Measurements from ENCODE around the gene LY86.

The LY86 gene

DNA sequence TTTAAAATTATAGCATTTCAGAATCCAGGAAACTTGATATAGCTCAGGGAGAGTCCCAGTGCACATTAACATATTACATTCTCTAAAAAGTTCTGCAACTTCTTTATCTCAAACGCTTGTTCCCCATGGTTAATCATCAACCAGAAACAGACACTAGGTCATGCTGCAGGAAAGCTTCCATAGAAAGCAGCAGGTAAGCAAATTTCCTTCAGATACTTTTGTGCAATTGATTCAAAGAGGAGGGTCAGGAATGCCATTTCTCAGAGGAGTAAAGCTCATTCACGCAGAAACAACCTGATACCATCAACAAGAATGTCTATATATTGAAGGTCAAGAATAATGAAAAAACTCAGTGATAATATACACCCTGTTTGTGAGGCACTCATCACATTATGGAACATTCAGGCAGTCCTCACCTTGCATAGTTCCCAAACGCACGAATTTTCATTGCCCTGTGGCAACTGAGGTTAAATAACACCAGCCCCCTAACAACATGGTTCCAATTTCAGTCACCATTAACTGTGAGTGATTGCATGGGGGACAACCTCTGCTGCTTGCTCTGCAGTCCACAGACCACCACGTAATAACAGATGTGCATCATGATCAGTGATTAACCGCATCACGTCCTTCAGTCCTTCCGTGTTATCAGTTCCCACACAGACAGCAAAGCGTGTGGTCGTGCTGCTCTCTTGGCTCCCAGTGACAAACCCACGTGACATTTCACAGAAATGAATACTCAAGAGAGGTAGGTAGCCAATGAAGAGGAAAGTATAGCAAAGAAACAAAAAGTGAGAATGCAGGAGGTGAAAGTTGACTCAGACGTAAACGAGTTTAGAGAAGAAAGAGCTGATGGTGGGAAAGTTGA is 95.7 kb downstream of the LY86 start:
- DNase-seq, result no peak

DNA sequence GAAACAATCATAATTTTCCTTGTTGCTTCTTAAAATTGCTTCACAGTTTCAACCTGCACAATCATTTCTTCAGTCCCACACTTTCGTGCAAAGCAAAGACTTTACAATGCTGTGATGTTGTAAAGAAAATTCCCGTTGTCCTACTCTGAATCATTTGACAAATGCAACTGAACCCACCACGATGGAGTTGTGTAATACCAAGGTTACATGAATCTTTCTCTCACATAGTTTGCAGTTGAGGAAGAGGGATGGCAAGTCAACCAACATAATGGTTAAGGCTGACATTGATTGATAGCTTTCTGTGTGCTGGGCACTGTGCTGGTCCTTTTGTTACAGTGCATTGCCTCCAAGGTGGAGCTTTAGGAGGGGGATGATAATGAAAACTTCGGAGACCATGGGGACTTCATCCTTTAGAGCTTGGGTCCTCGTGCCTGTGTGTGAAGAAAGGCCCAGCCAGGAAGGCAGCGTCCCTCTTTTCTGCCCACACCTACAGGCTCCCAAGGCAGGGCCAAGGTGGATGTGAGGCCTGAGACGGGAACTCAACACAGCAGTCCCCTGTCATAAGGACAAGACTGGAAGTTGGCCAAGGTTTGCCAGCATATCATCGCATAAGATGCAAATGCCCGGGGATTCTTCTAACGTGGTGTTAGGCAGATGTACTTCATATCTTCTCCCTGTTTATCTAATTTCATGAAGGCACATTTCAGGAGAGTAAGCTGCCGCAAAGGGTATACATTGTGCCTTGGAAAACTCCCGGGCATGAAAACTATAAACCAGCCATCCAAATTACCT is 96.9 kb downstream of the LY86 start:
- no peak for DNase-seq

DNA sequence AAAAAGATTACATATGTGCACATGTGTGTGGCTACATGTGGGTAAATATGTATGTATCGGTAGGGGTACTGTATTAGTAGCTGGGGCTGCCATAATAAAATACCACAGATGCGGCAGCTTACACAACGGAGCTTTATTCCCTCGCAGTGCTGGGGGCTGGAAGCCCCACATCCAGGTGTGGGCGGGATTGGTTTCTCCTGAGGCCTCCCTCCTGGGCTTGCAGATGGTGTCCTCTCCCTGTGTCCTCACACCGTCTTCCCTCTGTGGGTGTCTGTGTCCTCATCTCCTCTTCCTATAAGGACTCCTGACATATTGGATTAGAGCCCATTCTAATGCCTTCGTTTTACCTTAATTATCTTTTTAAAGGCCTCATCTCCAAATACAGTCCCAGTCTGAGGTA is 97.7 kb downstream of the LY86 start:
- DNase-seq, result no peak

DNA sequence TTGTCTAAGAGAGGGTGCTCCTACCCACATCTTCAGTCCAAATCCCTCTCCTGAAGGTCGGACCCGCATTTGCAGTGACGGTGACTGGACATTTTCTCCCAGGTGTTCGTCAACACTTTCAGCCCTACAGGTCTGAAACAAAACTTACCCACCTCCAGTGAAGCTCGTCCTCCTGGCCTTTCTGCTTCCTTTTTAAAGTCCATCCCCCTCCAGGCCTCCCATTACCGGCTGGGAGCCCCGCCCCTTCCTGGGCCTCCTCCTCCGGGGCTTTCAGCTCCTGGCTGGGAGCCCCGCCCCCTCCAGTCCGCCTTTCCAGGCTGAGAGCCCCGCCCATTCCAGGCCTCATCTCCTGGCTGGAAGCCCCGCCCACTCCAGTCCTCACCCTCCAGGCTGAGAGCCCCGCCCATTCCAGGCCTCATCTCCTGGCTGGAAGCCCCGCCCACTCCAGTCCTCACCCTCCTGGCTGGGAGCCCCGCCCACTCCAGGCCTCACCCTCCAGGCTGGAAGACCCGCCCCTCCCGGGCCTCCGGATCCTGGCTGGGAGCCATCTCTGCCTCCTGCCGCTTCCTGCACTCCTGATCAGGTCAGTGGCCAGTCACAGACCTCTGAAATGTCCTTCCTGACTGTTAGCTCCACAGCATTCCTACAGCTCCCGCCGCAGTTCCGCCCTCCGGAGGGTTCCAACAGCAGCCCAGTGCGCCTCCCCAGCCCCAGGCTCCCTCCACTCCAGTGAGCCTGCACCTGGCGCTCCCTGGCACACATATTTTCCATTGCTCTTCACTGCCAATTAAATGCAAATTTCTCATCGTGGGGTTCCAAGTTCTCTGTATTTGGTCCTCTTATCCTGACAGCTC is 98.5 kb downstream of the LY86 start:
- DNase-seq, result no peak

DNA sequence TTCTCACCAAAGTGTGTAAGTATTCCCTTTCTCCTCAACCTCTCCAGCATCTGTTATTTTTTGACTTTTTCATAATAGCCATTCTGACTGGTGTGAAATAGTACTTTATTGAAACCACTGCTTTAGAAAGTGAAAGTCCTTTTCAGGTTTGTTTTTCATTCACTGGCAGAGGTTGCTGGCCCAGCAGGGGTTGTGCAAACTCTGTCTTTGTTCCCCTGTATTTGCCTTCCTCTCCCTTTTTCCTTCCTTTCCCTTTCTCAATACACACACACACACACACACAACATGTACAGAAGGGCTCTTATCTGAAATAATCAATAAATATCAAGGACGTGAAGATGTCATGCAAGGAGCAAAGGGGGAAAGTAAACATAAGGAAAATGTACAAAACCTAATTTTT is 99.8 kb downstream of the LY86 start:
- DNase-seq, result no peak

DNA sequence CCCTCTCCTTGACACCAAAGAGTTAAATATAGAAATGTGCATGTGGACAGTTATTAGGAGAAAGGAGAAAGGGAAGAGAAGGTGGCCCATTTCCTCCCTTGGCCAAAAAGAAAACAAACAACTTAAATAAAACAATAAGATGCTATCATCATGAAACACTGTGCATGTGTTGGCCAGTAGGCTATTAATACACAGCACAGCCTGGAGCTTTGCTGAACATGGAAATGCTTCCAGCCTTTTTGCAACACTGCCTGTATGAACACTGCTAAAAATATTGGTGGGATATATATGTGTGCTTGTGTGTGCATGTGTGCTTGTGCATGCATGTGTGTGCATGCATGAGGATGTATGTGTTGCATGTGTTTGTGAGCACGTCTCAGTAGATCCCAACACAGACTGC is 100.4 kb downstream of the LY86 start:
- no peak for DNase-seq

DNA sequence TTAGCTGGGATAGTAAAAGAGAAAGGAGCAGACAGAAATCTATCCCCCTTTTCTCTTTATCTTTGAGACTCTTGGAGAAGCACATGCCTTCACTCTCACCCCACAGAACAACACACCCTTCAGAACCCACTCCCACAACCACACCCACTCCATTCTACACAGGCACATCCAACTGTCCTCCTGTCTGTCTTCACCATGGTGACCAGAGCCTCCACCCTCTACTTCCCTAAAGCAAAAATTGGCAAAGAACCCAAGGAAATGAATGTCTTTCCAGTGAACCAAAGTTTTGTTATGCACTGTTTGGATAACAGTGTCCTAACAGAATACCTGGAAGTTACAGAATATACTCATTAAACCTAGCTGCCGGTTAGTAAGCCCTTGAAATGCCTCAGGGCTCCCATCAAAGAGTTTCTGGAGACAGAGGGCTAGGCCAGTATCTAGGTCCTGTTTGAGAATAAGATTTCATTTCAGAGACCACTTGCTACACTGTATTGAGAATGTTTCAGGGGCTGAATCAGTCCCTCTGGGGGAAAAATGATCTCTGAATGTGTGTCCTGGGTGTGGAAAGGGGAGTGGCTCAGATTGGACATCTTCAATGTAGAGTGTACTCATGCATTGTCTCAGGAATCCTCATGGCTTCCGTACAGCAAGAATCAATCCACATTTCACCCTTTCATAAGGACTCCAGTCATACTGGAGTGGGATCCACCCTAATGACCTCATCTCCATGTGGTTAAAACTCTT is 101.1 kb downstream of the LY86 start:
- no peak for DNase-seq

DNA sequence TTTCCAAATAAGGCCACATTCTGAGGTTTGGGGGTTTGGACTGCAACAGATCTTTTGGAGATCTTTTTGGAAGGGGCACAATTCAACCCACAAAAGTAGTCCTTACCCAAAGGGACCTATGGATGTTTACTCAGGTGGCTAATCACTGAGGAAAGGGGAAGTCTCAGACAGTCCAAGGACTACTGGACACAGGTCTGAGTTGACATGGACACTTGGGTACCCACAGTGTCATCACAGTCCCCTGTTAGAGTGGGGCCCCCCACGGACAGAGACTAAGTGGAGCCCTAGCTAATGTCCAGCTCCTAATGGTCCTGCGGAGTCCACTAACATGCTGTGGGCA is 101.6 kb downstream of the LY86 start:
- no peak for DNase-seq

DNA sequence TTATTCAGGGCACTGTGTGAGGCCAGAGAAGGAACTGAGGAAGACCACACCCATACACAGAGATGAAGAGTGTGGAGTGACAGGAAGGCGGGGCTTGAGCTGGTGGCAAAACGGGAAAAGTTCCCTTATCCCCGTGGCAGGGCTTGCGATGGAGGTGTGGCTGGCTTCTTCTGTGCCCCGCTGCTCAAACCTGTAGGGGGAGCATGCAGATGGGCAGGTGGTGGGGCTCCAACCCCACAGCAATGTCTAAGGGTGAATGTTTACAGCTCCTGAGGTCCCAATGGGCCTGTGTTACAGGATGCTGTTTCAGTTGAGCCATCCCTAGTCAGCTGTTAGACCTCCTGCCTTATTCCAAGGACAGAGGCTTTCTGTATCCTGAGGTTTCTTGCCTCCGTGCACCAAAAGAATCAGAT is 105.9 kb downstream of the LY86 start:
- DNase-seq, result no peak

DNA sequence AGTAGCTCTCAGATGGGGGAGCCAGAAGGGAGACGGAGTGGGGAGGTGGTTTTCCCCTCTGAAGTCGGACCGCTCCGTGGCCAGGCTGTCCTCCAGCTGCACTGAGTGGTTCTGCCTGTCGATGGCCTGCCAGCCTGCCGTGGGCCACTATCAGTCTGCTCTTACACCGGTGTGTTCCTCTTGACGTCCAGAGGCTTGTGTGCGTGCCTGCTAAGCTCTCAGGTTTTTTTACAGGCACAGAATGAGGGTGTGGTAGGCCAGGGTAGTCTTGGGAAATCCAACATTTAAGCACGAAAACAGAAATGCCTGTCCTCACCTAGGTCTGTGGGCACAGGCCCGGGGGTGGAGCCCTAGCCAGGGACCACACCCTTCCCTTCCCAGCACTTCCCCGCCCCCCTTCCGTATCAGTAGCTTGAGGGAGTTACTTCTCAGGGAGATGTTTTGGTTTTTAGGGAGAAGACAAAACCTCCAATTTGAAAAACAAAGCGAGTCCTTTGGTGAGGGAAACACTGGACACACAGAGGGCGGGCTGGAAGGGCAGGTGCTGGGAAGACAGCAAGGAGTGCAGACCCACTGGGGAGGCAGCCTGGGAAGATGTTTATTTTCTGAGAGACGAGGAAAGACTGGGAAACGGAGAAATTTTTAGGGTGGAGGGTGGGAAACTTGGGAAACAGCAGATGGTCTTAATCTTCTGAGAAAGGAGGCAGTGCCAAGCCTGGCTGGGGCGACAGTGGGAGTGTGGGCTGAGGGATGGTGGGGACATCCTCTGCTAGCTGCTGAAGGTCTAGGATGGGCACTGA is 106.5 kb downstream of the LY86 start:
- DNase-seq, result no peak

DNA sequence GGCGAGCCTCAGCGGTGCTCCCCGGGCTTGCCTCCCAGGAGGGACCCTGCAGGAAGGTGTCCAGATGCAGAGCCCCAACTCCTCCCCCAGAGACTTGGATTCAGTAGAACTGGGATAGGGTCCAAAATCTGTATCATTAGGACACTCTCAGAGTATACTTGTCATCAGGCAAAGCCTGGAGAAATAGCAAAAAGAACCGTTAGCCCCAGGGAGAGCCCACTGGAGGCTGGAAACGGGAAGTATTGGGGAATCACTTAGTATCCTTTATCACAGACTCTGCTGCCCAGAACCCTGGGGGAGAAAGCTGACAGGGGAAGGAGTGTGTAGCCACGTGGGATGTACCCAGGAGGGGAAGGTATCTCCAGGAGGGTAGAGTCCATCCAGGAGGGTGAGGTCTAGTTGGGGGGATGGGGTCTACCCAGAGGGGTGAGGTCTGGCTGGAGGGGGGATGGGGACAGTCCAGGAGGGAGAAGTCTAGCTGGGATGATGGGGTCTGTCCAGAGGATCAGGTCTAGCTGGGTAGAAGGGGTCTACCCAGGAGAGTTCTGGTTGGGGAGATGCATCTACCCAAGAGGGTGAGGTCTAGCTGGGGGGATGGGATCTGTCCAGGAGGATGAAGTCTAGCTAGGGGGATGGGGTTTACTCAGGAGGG is 107.2 kb downstream of the LY86 start:
- no peak for DNase-seq

DNA sequence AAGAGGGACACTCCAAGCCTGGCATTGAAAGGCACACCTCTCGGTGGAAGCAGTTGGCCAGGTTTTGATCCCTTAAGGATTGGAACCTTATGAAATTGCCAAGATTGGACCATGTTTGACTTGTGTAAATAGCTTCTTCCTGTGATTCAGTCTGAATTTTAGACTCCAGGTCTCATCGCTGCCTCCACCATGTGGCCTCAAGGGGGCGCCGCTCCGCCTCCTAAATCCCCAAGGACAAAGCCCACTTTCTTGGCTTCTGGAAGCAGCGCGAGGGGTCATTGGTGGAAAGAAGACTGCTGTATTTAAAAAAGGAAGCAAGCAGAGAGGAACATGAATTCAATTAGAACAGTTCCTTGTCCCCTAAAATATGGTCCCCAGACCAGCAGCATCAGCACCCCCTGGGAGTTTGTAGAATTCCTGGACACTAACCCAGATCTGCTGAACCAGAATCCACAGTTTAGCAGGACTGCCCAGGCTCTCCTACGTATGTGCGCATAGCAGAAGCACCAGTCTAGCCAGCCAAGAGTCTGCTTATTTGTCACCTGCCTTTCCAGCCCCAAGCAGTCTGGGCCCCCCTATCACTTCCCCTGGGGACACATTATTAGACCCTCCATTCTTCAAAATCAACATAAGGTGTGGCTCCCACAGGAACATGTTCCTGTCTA is 108.5 kb downstream of the LY86 start:
- no peak for DNase-seq

DNA sequence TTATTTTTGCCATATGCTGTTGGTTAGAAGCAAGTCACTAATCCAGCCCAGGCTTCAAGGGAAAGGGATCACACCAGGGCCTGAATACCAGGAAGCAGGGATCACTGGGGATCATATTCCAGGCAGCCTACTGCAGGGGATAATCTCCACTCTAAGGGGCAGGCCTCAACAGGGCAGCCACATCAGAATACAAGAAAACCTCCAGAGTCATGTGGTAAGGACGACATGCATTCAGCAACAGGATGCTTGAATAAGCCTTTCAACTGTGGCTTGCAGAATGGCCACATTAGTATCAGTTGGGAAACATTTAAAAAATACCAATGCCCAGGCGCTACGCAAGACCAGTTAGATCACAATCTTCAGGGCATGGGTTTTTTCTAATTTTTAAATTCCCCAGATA is 109.1 kb downstream of the LY86 start:
- DNase-seq, result no peak

DNA sequence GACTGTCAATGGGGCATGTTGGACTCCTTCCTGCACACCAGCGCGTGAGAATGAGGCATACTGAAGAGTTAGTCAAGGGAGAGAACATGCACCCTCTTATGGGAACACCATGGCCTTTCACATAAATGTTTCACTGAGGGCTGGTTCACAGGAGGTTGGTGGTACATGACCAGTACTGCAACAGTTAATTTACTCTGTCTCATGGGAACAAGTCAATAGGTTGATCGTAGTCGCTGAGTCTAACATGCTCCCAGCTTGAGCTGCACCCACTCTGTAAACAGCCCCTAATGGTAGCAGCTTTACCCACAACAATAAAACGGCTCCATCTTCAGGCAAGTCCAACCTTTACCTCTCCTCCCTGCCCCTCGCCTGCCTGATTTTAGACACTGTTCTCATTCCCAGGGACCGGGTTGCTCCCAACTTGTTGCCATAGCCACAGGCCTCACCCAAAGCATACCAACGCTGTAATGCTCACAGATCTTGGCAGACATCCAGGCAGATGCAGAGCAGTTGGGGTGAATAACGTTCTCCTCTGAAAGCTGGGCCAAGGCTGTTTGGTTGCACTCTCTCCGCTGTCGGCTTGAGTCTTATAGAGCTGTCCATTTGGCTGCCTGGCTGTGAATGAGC is 111.3 kb downstream of the LY86 start:
- no peak for DNase-seq

DNA sequence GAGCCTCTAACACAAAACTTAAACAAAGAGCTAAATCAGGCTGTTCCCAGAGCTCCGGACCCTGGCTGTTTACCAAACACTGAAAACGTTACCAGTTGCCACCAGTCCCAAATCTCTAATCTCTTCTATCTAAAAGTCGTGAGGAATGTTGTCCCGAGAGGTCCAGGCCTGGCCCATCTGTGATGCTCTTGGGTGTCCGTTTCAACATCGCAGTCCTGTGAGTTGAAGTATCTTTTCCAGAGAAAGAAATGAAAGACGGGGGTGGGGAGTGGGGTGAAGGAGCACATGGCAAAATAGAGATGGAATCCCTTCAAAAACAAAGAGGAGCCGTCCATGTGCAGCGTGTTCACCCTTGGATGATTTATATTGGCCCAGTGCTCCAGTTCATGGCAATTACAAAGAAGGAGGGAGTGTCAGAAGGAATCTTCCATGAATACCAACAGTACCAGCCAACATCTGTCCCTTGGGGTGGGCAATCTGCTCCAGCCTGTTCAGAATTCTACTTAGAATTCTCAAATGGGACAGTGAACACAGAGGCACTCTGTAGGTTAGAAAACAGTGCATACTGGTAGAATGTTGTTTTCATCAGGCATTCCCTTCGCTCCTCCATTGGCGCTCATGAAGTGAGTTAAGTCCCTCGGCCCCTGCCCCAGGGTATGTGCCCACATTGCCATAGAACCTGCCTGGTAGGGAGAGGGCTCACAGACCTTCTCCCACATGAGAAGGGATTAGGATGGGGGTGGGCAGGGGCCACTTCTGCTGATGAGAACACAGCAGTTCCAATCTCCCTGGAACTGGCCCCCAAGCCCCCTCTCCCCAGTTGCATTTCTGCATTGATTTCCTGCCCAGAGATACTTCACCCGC is 112.1 kb downstream of the LY86 start:
- DNase-seq, result no peak

DNA sequence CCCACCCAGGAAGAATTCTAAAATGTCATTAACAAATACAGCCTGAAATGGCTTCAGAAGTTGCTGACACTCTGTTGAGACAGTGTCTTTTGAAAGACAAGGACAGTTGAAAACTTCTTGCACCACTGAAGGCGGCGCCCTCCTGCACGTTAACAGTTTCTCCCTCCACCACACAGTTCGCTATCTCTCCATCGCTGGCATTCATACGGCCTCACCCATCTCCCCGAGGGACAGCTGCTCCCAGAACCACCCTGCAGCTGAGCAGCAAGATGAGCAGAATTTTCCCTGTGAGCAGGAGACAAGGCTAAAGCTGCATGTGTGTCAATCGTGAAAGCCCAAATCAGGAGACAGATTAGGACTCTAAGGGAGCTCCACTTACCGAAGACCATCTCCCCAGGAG is 113.3 kb downstream of the LY86 start:
- no peak for DNase-seq

DNA sequence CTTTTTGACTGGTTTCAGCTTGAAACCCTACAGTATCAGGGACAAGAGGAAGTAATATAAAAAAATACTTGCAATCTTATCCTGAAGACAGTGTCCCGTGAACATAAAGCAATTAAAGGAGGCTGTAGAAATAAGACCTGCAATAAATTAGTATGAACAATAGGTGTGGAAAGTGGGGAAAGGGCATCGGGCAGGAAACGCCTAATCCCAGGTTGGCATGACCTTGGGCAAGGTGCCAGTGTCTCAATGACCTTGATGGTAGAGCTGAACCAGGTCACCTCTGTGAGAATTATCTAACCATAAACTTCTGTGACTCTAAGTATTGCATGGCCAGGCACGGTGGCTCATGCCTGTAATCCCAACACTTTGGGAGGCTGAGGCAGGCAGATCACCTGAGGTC is 115.2 kb downstream of the LY86 start:
- DNase-seq, result no peak

Data from effector CD8-positive, alpha-beta T cell (primary cell).